Measurements from ENCODE around the gene KAZN.

The KAZN gene

GRCh38 chr1:14773396-14774025, 175.0 kb downstream of the KAZN start:
- Mint-ChIP-seq H3K9me3 (no peaks in the 10 kb centered on the region), H3K27ac (no peak overlapping the region), H3K4me1 (no peaks in the 10 kb centered on the region), H3K27me3 (peaks cover 21% of the 10 kb centered on the region), H3K4me3 (no peak overlapping the region), H3K36me3 (no peaks in the 10 kb centered on the region)
- no peak for ATAC-seq

GRCh38 chr1:14774225-14774624, 175.7 kb downstream of the KAZN start:
- Mint-ChIP-seq H3K9me3 (no peaks in the 10 kb centered on the region), H3K4me1 (no peaks in the 10 kb centered on the region), H3K27me3 (peaks cover 21% of the 10 kb centered on the region), H3K27ac (no peak overlapping the region), H3K4me3 (no peak overlapping the region), H3K36me3 (no peaks in the 10 kb centered on the region)
- ATAC-seq, result no peak

GRCh38 chr1:14774988-14775387, 176.5 kb downstream of the KAZN start:
- peaks cover 21% of the 10 kb centered on the region for H3K27me3 Mint-ChIP-seq
- H3K36me3 Mint-ChIP-seq, result no peaks in the 10 kb centered on the region
- H3K4me3 Mint-ChIP-seq, result no peak overlapping the region
- no peaks in the 10 kb centered on the region for H3K9me3 Mint-ChIP-seq
- no peak overlapping the region for H3K27ac Mint-ChIP-seq
- no peaks in the 10 kb centered on the region for H3K4me1 Mint-ChIP-seq
- no peak for ATAC-seq

GRCh38 chr1:14775434-14775833, 176.9 kb downstream of the KAZN start:
- peaks cover 21% of the 10 kb centered on the region for H3K27me3 Mint-ChIP-seq

GRCh38 chr1:14777516-14778506, 179.3 kb downstream of the KAZN start:
- H3K9me3 Mint-ChIP-seq, result no peaks in the 10 kb centered on the region
- ATAC-seq, result no peak
- no peaks in the 10 kb centered on the region for H3K4me1 Mint-ChIP-seq
- no peak overlapping the region for H3K4me3 Mint-ChIP-seq
- H3K27ac Mint-ChIP-seq, result no peak overlapping the region
- H3K27me3 Mint-ChIP-seq, result peaks cover 21% of the 10 kb centered on the region
- no peaks in the 10 kb centered on the region for H3K36me3 Mint-ChIP-seq

More at GRCh38 chr1:14775434-14775833, 176.9 kb downstream of the KAZN start:
- ATAC-seq, result no peak
- H3K9me3 Mint-ChIP-seq, result no peaks in the 10 kb centered on the region
- H3K36me3 Mint-ChIP-seq, result no peaks in the 10 kb centered on the region
- H3K27ac Mint-ChIP-seq, result no peak overlapping the region
- H3K4me3 Mint-ChIP-seq, result no peak overlapping the region
- no peaks in the 10 kb centered on the region for H3K4me1 Mint-ChIP-seq

GRCh38 chr1:14778541-14778897, 180.0 kb downstream of the KAZN start:
- Mint-ChIP-seq H3K27me3 (peaks cover 25% of the 10 kb centered on the region), H3K9me3 (no peaks in the 10 kb centered on the region), H3K4me3 (no peak overlapping the region), H3K27ac (no peak overlapping the region), H3K4me1 (no peaks in the 10 kb centered on the region), H3K36me3 (no peaks in the 10 kb centered on the region)
- no peak for ATAC-seq

GRCh38 chr1:14778898-14779865, 180.7 kb downstream of the KAZN start:
- Mint-ChIP-seq H3K4me1 (no peaks in the 10 kb centered on the region), H3K36me3 (no peaks in the 10 kb centered on the region), H3K27ac (no peak overlapping the region), H3K9me3 (no peaks in the 10 kb centered on the region), H3K27me3 (peaks cover 26% of the 10 kb centered on the region), H3K4me3 (no peak overlapping the region)
- ATAC-seq, result no peak

- H3K4me1 Mint-ChIP-seq, result no peaks in the 10 kb centered on the region
- no peak for ATAC-seq
- H3K4me3 Mint-ChIP-seq, result no peak overlapping the region
- no peak overlapping the region for H3K27ac Mint-ChIP-seq
- peaks cover 20% of the 10 kb centered on the region for H3K27me3 Mint-ChIP-seq
- H3K36me3 Mint-ChIP-seq, result no peaks in the 10 kb centered on the region
- H3K9me3 Mint-ChIP-seq, result no peaks in the 10 kb centered on the region
Measured at GRCh38 chr1:14780271-14780670, 181.8 kb downstream of the KAZN start.

- Mint-ChIP-seq H3K4me3 (no peak overlapping the region), H3K36me3 (no peaks in the 10 kb centered on the region), H3K4me1 (no peaks in the 10 kb centered on the region), H3K9me3 (no peaks in the 10 kb centered on the region), H3K27me3 (peaks cover 20% of the 10 kb centered on the region), H3K27ac (no peak overlapping the region)
- no peak for ATAC-seq
Measured at GRCh38 chr1:14781811-14782210, 183.3 kb downstream of the KAZN start.

GRCh38 chr1:14782741-14783591, 184.5 kb downstream of the KAZN start:
- Mint-ChIP-seq H3K36me3 (no peaks in the 10 kb centered on the region), H3K4me3 (no peak overlapping the region), H3K4me1 (no peaks in the 10 kb centered on the region), H3K27ac (no peak overlapping the region), H3K9me3 (no peaks in the 10 kb centered on the region), H3K27me3 (peaks cover 11% of the 10 kb centered on the region)
- no peak for ATAC-seq

- Mint-ChIP-seq H3K27ac (no peak overlapping the region), H3K4me3 (no peak overlapping the region), H3K9me3 (no peaks in the 10 kb centered on the region), H3K4me1 (no peaks in the 10 kb centered on the region), H3K36me3 (no peaks in the 10 kb centered on the region), H3K27me3 (peaks cover 11% of the 10 kb centered on the region)
- no peak for ATAC-seq
Measured at GRCh38 chr1:14783592-14783886, 185.1 kb downstream of the KAZN start.

- peaks cover 11% of the 10 kb centered on the region for H3K27me3 Mint-ChIP-seq
- H3K4me1 Mint-ChIP-seq, result no peaks in the 10 kb centered on the region
- H3K4me3 Mint-ChIP-seq, result no peak overlapping the region
- no peak for ATAC-seq
- no peaks in the 10 kb centered on the region for H3K9me3 Mint-ChIP-seq
- no peaks in the 10 kb centered on the region for H3K36me3 Mint-ChIP-seq
- no peak overlapping the region for H3K27ac Mint-ChIP-seq
Measured at GRCh38 chr1:14784790-14785773, 186.6 kb downstream of the KAZN start.

GRCh38 chr1:14786109-14786675, 187.7 kb downstream of the KAZN start:
- H3K4me1 Mint-ChIP-seq, result no peaks in the 10 kb centered on the region
- H3K27me3 Mint-ChIP-seq, result peaks cover 11% of the 10 kb centered on the region
- ATAC-seq, result no peak
- H3K36me3 Mint-ChIP-seq, result no peaks in the 10 kb centered on the region
- H3K9me3 Mint-ChIP-seq, result no peaks in the 10 kb centered on the region
- no peak overlapping the region for H3K4me3 Mint-ChIP-seq
- H3K27ac Mint-ChIP-seq, result no peak overlapping the region

Measured in stimulated activated memory B cell treated with anti-CD40 and anti-IgM and Interleukin-4, amounts not matched to agents 10 μg/mL and 1 μg/mL and 100 μg/mL, for 72 hours (primary cell).